ENCODE data around the gene TFDP1. TPM values are rescaled to one million over a fixed set of nuclear protein-coding genes. Genes with fewer than 3 reads are reported as not detected.

The TFDP1 gene
- total RNA-seq, 2 donors from 2014 or later: 74.8 to 76.1 TPM

- WGBS, 2 experiments (ENCODE audit: insufficient coverage in 1 of 2, insufficient read length in 1 of 2): 100% methylated on average over 1 of the region's 1 CpG
- peaks cover 63% of the 10 kb centered on the region for H3K36me3 Mint-ChIP-seq (ENCODE audit: low read depth)
- no peak overlapping the region for H3K27ac Mint-ChIP-seq
- peaks cover 48% of the 10 kb centered on the region for H3K9me3 Mint-ChIP-seq
- Histone ChIP-seq H3K4me1 (ENCODE audit: control insufficient read depth, insufficient read depth, low read length) (no peaks in the 10 kb centered on the region), H3K27ac (ENCODE audit: low read depth, low read length) (no peak overlapping the region), H3K9ac (ENCODE audit: extremely low read depth, low read length, poor library complexity, severe bottlenecking) (no peak overlapping the region), H3K4me3 (ENCODE audit: low read length) (no peak overlapping the region), H3K27me3 (ENCODE audit: control insufficient read depth, insufficient read depth, low read length, poor library complexity, severe bottlenecking) (no peaks in the 10 kb centered on the region), H3K36me3 (ENCODE audit: control insufficient read depth, insufficient read depth, low read length) (peaks cover 37% of the 10 kb centered on the region), H3K9me3 (ENCODE audit: control insufficient read depth, low read length) (peaks cover 54% of the 10 kb centered on the region)
- no peak overlapping the region for H3K4me3 Mint-ChIP-seq
- H3K27me3 Mint-ChIP-seq (ENCODE audit: insufficient read depth): no peaks in the 10 kb centered on the region
- DNase-seq: no peak
- no peak for TF ChIP-seq CTCF (conservative IDR thresholded peaks at IDR 0.05)
- no peaks in the 10 kb centered on the region for H3K4me1 Mint-ChIP-seq
Measured at GRCh38 chr13:113644800-113645199, 60.2 kb downstream of the TFDP1 start.

GRCh38 chr13:113645329-113645728 lies 60.8 kb downstream of the TFDP1 start:
- Histone ChIP-seq H3K27ac (ENCODE audit: low read depth, low read length) (no peak overlapping the region), H3K9ac (ENCODE audit: extremely low read depth, low read length, poor library complexity, severe bottlenecking) (no peak overlapping the region), H3K4me1 (ENCODE audit: control insufficient read depth, insufficient read depth, low read length) (no peaks in the 10 kb centered on the region), H3K27me3 (ENCODE audit: control insufficient read depth, insufficient read depth, low read length, poor library complexity, severe bottlenecking) (no peaks in the 10 kb centered on the region), H3K4me3 (ENCODE audit: low read length) (no peak overlapping the region), H3K9me3 (ENCODE audit: control insufficient read depth, low read length) (peaks cover 49% of the 10 kb centered on the region), H3K36me3 (ENCODE audit: control insufficient read depth, insufficient read depth, low read length) (peaks cover 32% of the 10 kb centered on the region)
- no peak for TF ChIP-seq CTCF (conservative IDR thresholded peaks at IDR 0.05)
- 94 to 98% methylated on average over 8 to 9 of the region's 9 CpGs for WGBS, 2 experiments (ENCODE audit: insufficient coverage in 1 of 2, insufficient read length in 1 of 2)
- DNase-seq: no peak
- no peaks in the 10 kb centered on the region for H3K27me3 Mint-ChIP-seq (ENCODE audit: insufficient read depth)
- peaks cover 58% of the 10 kb centered on the region for H3K36me3 Mint-ChIP-seq (ENCODE audit: low read depth)
- no peaks in the 10 kb centered on the region for H3K4me1 Mint-ChIP-seq
- H3K27ac Mint-ChIP-seq: no peak overlapping the region
- H3K4me3 Mint-ChIP-seq: no peak overlapping the region
- peaks cover 42% of the 10 kb centered on the region for H3K9me3 Mint-ChIP-seq

- H3K27ac Mint-ChIP-seq: no peak overlapping the region
Measured at GRCh38 chr13:113646376-113646775, 61.8 kb downstream of the TFDP1 start.

More at GRCh38 chr13:113646376-113646775, 61.8 kb downstream of the TFDP1 start:
- Mint-ChIP-seq H3K4me1 (no peaks in the 10 kb centered on the region), H3K27me3 (ENCODE audit: insufficient read depth) (peaks cover 5% of the 10 kb centered on the region), H3K9me3 (peaks cover 38% of the 10 kb centered on the region), H3K36me3 (ENCODE audit: low read depth) (peaks cover 51% of the 10 kb centered on the region), H3K4me3 (no peak overlapping the region)
- no peak for DNase-seq
- H3K4me3 ChIP-seq (ENCODE audit: low read length): no peak overlapping the region
- H3K27ac ChIP-seq (ENCODE audit: low read depth, low read length): no peak overlapping the region
- peaks cover 24% of the 10 kb centered on the region for H3K36me3 ChIP-seq (ENCODE audit: control insufficient read depth, insufficient read depth, low read length)
- H3K27me3 ChIP-seq (ENCODE audit: control insufficient read depth, insufficient read depth, low read length, poor library complexity, severe bottlenecking): no peaks in the 10 kb centered on the region
- 91 to 94% methylated on average over 10 to 11 of the region's 11 CpGs for WGBS, 2 experiments (ENCODE audit: insufficient coverage in 1 of 2, insufficient read length in 1 of 2)
- H3K9me3 ChIP-seq (ENCODE audit: control insufficient read depth, low read length): peaks cover 41% of the 10 kb centered on the region
- TF ChIP-seq CTCF (conservative IDR thresholded peaks at IDR 0.05): no peak
- no peak overlapping the region for H3K9ac ChIP-seq (ENCODE audit: extremely low read depth, low read length, poor library complexity, severe bottlenecking)
- H3K4me1 ChIP-seq (ENCODE audit: control insufficient read depth, insufficient read depth, low read length): no peaks in the 10 kb centered on the region
